ENCODE data around the gene NRCAM. TPM values are rescaled to one million over a fixed set of nuclear protein-coding genes. Genes with fewer than 3 reads are reported as not detected.
"Not testable (repeated sequence)": the region's sequence is repeated elsewhere in the genome, so short reads cannot be mapped to it uniquely, and the experiment has no call there.

The NRCAM gene
- total RNA-seq, 6 experiments from 2014 or later, result 0.27 to 0.51 (median 0.40) TPM

DNA sequence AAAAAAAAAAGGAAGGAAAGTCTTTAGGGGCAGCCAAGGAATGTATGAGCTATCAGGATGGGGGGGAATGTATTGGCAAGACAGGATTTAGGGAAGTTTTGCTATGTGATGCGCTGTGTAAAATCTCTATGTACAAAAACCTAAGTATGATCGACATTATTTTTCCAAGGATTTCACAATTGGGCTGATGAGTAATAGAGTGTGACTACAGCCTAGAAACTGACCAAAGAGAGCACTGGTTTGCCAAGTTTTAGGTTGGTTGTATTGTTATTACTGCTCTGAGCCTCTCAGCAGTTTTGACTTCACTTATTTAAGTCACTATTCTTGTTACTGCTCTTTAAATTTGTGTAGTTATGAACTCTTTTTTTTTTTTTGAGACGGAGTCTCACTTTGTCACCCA is 107.3 kb downstream of the NRCAM start:
- H3K4me3 Mint-ChIP-seq, result no peak overlapping the region
- H3K36me3 Mint-ChIP-seq (ENCODE audit: low read depth), result no peaks in the 10 kb centered on the region
- TF ChIP-seq CTCF (IDR thresholded peaks at IDR 0.05), result no peak
- H3K9me3 Mint-ChIP-seq, result no peaks in the 10 kb centered on the region
- DNase-seq, result peak; percentile 29
- H3K27me3 Mint-ChIP-seq (ENCODE audit: insufficient read depth), result peaks cover 2% of the 10 kb centered on the region; the same call in 1 of the 2 replicates
- H3K4me1 Mint-ChIP-seq (ENCODE audit: low read depth), result no peaks in the 10 kb centered on the region
- no peak overlapping the region for H3K27ac Mint-ChIP-seq

GRCh38 chr7:108347616-108348015 is 108.6 kb downstream of the NRCAM start:
- Mint-ChIP-seq H3K36me3 (ENCODE audit: low read depth) (no peaks in the 10 kb centered on the region), H3K4me1 (ENCODE audit: low read depth) (no peaks in the 10 kb centered on the region), H3K27ac (no peak overlapping the region), H3K4me3 (no peak overlapping the region), H3K9me3 (no peaks in the 10 kb centered on the region), H3K27me3 (ENCODE audit: insufficient read depth) (peaks cover 2% of the 10 kb centered on the region; the same call in 1 of the 2 replicates)
- TF ChIP-seq CTCF (IDR thresholded peaks at IDR 0.05), result no peak
- peak; percentile 48 for DNase-seq

DNA sequence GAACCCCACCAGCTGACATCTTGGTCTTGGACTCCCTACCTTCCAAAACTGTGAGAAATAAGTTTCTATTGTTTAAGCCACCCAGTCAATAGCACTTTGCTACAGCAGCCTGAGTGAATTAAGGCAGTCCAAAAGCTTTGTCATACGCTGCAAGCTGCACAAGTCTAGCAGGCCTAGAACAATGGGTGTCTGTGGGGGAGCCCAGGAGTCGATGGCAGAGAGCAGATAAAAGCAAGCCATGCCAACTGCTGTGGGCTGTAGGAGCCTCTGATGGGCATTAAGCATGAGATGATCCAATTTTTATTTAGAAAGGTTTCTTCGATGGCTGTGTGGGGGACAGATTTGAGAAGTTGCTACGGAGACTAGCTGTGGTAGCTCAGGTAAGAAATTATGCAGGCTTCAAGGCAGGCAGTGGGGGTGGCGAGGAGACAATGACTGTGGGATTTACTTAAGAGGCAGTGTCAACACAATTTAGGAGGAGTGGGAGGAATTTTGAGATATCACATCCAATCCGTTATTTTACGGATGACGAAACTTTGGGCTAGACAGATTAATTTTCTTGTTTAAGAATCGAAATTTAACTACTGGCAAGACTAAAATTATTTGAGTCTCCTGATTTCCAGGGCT is 110.4 kb downstream of the NRCAM start:
- DNase-seq, result no peak
- peaks cover 3% of the 10 kb centered on the region for H3K27me3 Mint-ChIP-seq (ENCODE audit: insufficient read depth)
- H3K36me3 Mint-ChIP-seq (ENCODE audit: low read depth), result no peaks in the 10 kb centered on the region
- H3K4me1 Mint-ChIP-seq (ENCODE audit: low read depth), result no peaks in the 10 kb centered on the region
- TF ChIP-seq CTCF (IDR thresholded peaks at IDR 0.05), result no peak
- no peak overlapping the region for H3K4me3 Mint-ChIP-seq
- H3K9me3 Mint-ChIP-seq, result no peaks in the 10 kb centered on the region
- no peak overlapping the region for H3K27ac Mint-ChIP-seq

DNA sequence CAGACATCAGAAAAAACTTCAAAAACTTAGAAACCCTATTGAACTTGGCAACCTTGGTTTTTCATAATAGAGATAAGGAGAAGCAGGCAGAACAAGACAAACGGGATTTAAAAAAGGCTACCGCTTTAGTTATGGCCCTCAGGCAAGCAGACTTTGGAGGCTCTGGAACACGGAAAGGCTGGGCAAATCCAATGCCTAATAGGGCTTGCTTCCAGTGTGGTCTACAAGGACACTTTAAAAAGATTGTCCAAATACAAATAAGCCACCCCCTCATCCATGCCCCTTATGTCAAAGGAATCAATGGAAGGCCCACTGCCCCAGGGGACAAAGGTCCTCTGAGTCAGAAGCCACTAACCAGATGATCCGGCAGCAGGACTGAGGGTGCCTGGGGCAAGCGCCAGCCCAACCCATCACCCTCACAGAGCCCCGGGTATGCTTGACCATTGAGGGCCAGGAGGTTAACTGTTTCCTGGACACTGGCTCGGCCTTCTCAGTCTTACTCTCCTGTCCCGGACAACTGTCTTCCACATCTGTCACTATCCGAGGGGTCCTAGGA is 115.3 kb downstream of the NRCAM start:
- Mint-ChIP-seq H3K9me3 (no peaks in the 10 kb centered on the region), H3K36me3 (ENCODE audit: low read depth) (no peaks in the 10 kb centered on the region), H3K27ac (no peak overlapping the region), H3K4me3 (no peak overlapping the region), H3K27me3 (ENCODE audit: insufficient read depth) (peaks cover 9% of the 10 kb centered on the region), H3K4me1 (ENCODE audit: low read depth) (no peaks in the 10 kb centered on the region)
- no peak for DNase-seq
- no peak for TF ChIP-seq CTCF (IDR thresholded peaks at IDR 0.05)

DNA sequence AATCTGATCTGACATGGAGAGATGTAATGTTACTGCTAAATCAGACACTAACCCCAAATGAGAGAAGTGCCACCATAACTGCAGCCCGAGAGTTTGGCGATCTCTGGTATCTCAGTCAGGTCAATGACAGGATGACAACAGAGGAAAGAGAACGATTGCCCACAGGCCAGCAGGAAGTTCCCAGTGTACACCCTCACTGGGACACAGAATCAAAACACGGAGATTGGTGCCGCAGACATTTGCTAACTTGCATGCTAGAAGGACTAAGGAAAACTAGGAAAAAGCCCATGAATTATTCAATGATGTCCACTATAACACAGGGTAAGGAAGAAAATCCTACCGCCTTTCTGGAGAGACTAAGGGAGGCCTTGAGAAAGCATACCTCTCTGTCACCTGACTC is 115.8 kb downstream of the NRCAM start:
- H3K4me3 Mint-ChIP-seq; H3K27ac Mint-ChIP-seq; H3K36me3 Mint-ChIP-seq (ENCODE audit: low read depth): not testable (repeated sequence)

GRCh38 chr7:108335269-108335918 is 120.8 kb downstream of the NRCAM start:
- DNase-seq, result no peak
- no peaks in the 10 kb centered on the region for H3K4me1 Mint-ChIP-seq (ENCODE audit: low read depth)
- no peak for TF ChIP-seq CTCF (IDR thresholded peaks at IDR 0.05)
- H3K27ac Mint-ChIP-seq, result no peak overlapping the region
- H3K4me3 Mint-ChIP-seq, result no peak overlapping the region
- peaks cover 7% of the 10 kb centered on the region for H3K27me3 Mint-ChIP-seq (ENCODE audit: insufficient read depth)
- no peaks in the 10 kb centered on the region for H3K36me3 Mint-ChIP-seq (ENCODE audit: low read depth)
- no peaks in the 10 kb centered on the region for H3K9me3 Mint-ChIP-seq

More for the DNA sequence above, 115.8 kb downstream of the NRCAM start:
- not testable (repeated sequence) for H3K9me3 Mint-ChIP-seq; H3K4me1 Mint-ChIP-seq (ENCODE audit: low read depth); H3K27me3 Mint-ChIP-seq (ENCODE audit: insufficient read depth); DNase-seq
